GM18873 (cell line): Measurements from ENCODE around the gene ACCSL.

Source experiments
- ATAC-seq: cut with Tn5 transposase; IDR thresholded peaks from one replicate; pipeline ENCODE4 v1.9.1; 2021; ENCODE audit warnings: mild to moderate bottlenecking, moderate library complexity, moderate number of reproducible peaks; ENCODE audit not compliant: unreplicated experiment, low FRiP score

ACCSL gene

GRCh38 chr11:44094260-44094868, 46.6 kb downstream of the ACCSL start:
- peak; percentile 51 for ATAC-seq

GRCh38 chr11:44095506-44096359, 48.0 kb downstream of the ACCSL start, which contains the start of gene EXT2:
EXT2 (plus strand) TSS chr11:44095678; CDS start chr11:44107713, 12,035 bp downstream.
- peak; percentile 77 for ATAC-seq

- no peak for ATAC-seq
Observed at GRCh38 chr11:44096360-44097185, 48.8 kb downstream of the ACCSL start.

GRCh38 chr11:44097821-44098220, 50.0 kb downstream of the ACCSL start:
- no peak for ATAC-seq

- no peak for ATAC-seq
Observed at GRCh38 chr11:44101098-44101497, 53.3 kb downstream of the ACCSL start.

GRCh38 chr11:44104481-44105294, 56.9 kb downstream of the ACCSL start:
- ATAC-seq: no peak

- ATAC-seq: no peak
Observed at GRCh38 chr11:44108260-44108659, 60.5 kb downstream of the ACCSL start.
